Adrenal gland (tissue), 12 donors: ENCODE results near the gene THSD4. TPM values are rescaled to one million over a fixed set of nuclear protein-coding genes. Genes with fewer than 3 reads are reported as not detected.
A peak's percentile ranks its signal among the peaks of the same experiment; 100 is the strongest.

Source experiments
- DNase-seq, 7 donors: peaks; one replicate each; pipeline ENCODE4 v3.0.0-alpha.2; 2019 to 2020
- H3K27ac ChIP-seq, 5 donors: fragments of 200-600 bp; sonication (generic) in 4 of 5; 1 replicate in 3 of 5; 2 replicates in 2 of 5; pipeline versions ENCODE4 v1.5.1 to v1.8.0; 2016 to 2020; ENCODE audit warnings: mild to moderate bottlenecking in 1 of 5
- H3K27me3 ChIP-seq: fragments of 200-600 bp; 2 replicates; pipeline ENCODE4 v1.8.0; 2021
- H3K36me3 ChIP-seq, 2 donors: fragments of 200-600 bp; replicated peaks in 1 of 2; 1 replicate in 1 of 2; 2 replicates in 1 of 2; pipeline versions ENCODE4 v1.5.1 to v1.8.0; 2018 to 2022
- H3K4me1 ChIP-seq, 2 donors: fragments of 200-600 bp; replicated peaks in 1 of 2; 1 replicate in 1 of 2; 2 replicates in 1 of 2; pipeline versions ENCODE4 v1.5.1 to v1.8.0; 2018 to 2021
- H3K4me3 ChIP-seq, 4 donors: fragments of 200-600 bp; sonication (generic) in 3 of 4; one replicate each; pipeline ENCODE4 v1.5.1; 2016 to 2018
- H3K9me3 ChIP-seq, 3 donors: fragments of 200-600 bp; sonication (generic) in 1 of 3; replicated peaks in 1 of 3; 1 replicate in 2 of 3; 2 replicates in 1 of 3; pipeline versions ENCODE4 v1.5.1 to v1.8.0; 2016 to 2021
- CTCF ChIP-seq, 6 experiments: fragments of 450-650 bp in 4 of 6; fragments of 200-600 bp in 2 of 6; sonication (generic) in 1 of 6; IDR thresholded peaks; 1 replicate in 5 of 6; 2 replicates in 1 of 6; pipeline versions ENCODE4 v1.5.1 to v1.8.0; 2016 to 2021; ENCODE audit warnings: antibody characterized with exemption in 6 of 6, mild to moderate bottlenecking in 2 of 6, moderate library complexity in 1 of 6
- POLR2A ChIP-seq, 2 donors: fragments of 450-650 bp; IDR thresholded peaks; one replicate each; pipeline ENCODE4 v1.6.1; 2017; ENCODE audit warnings: antibody characterized with exemption in 2 of 2, mild to moderate bottlenecking in 2 of 2, moderate library complexity in 1 of 2
- WGBS, 4 donors: extraction: QIAGEN DNeasy Blood & Tissue Kit in 2 of 4; methylation state at CpG; one replicate each; pipeline versions ENCODE4 v1.1.5 to v1.1.7; 2013 to 2017; 5-methylcytosine and 5-hydroxymethylcytosine counted together
- intact Hi-C, 2 donors: fragments of 100-400 bp; cut with DNase I; formaldehyde crosslinking; loops; one replicate each; pipeline versions ENCODE4 v1.14.1 to v1.15.0; 2022 to 2023
- polyA plus RNA-seq, 3 donors: library from polyadenylated mRNA; stranded (reverse); fragments of 200-250 nt in 2 of 3; fragments of 350-450 nt in 1 of 3; fragmentation: Illumina TruSeq in 1 of 3; extraction: RNeasy Lipid Tissue Mini Kit (QIAGEN cat#74804) in 1 of 3; gene quantifications; one replicate each; pipeline ENCODE4 v1.2.3, GENCODE V29; 2013 to 2014
- total RNA-seq, 9 donors: library from RNA; depleted of rRNA in 4 of 9; stranded (reverse); fragments of >200 nt in 4 of 9; fragments of 120-200 nt in 1 of 9; fragmentation: NEBNext Ultra II Directional in 1 of 9; extraction: Animal tissue kit (Norgen Biotek cat#: 25700) in 1 of 9; gene quantifications; one replicate each; pipeline versions ENCODE4 v1.1.0 to v1.2.4, GENCODE V29; 2013 to 2023
- donor health status: healthy with polysubstance abuse.
- donor health status: Bipolar disorder and iron deficiency.
- donor health status: DM: yes; HTN: yes; CAD: no.
- donor health status: DM: no; HTN: no; CAD: no.
- donor health status: DM: no; HTN: no; CAD: no.
- donor health status: DM: yes; HTN: yes; CAD: no.

THSD4 gene
- total and polyA plus RNA-seq, 12 donors = 5.3 to 53.2 (median 23.2) TPM

- DNase-seq = no peak
- intact Hi-C loops = loop anchor here in 1 of 2 donors (10.0 kb wide), 1 partner anchor 50 kb away; no protein-coding TSS in a partner anchor
- no peak for TF ChIP-seq POLR2A (IDR thresholded peaks at IDR 0.05)
- TF ChIP-seq CTCF (IDR thresholded peaks at IDR 0.05) = no peak
Observed at GRCh38 chr15:71384501-71384900, 269.2 kb downstream of the THSD4 start.

GRCh38 chr15:71385026-71385425, 269.8 kb downstream of the THSD4 start:
- no peak for TF ChIP-seq CTCF (IDR thresholded peaks at IDR 0.05)
- TF ChIP-seq POLR2A (IDR thresholded peaks at IDR 0.05) = no peak
- DNase-seq = no peak
- Histone ChIP-seq H3K4me1 (peaks cover 0 to 20% of the 10 kb centered on the region in 2 donors), H3K9me3 (no peaks in the 10 kb centered on the region), H3K36me3 (no peaks in the 10 kb centered on the region), H3K27ac (peak overlapping the region in 1 of 5 donors; percentile 2), H3K27me3 (no peaks in the 10 kb centered on the region), H3K4me3 (no peak overlapping the region)
- intact Hi-C loops = loop anchor here (5.0 to 10.0 kb wide), 2 partner anchors 50 to 52 kb away; no protein-coding TSS in a partner anchor
- WGBS, 4 donors = 9 to 23% (median 19%) methylated on average over 4 of the region's 4 CpGs

More at GRCh38 chr15:71384501-71384900, 269.2 kb downstream of the THSD4 start:
- Histone ChIP-seq H3K36me3 (no peaks in the 10 kb centered on the region), H3K27me3 (no peaks in the 10 kb centered on the region), H3K9me3 (no peaks in the 10 kb centered on the region), H3K27ac (no peak overlapping the region), H3K4me1 (peaks cover 0 to 15% of the 10 kb centered on the region in 2 donors), H3K4me3 (no peak overlapping the region)
- WGBS, 4 donors = 91 to 97% (median 95%) methylated on average over 3 of the region's 3 CpGs

- intact Hi-C loops = loop anchor here (5.0 to 10.0 kb wide), 2 partner anchors 49 to 52 kb away; no protein-coding TSS in a partner anchor
- TF ChIP-seq CTCF (IDR thresholded peaks at IDR 0.05) = no peak
- TF ChIP-seq POLR2A (IDR thresholded peaks at IDR 0.05) = no peak
- 15 to 26% (median 25%) methylated on average over 4 of the region's 5 CpGs for WGBS, 4 donors
- no peaks in the 10 kb centered on the region for H3K27me3 ChIP-seq
- H3K4me1 ChIP-seq = peaks cover 0 to 25% of the 10 kb centered on the region in 2 donors
- no peaks in the 10 kb centered on the region for H3K9me3 ChIP-seq
- no peak overlapping the region for H3K4me3 ChIP-seq
- DNase-seq = peak in 1 of 7 donors; percentile 32
- no peaks in the 10 kb centered on the region for H3K36me3 ChIP-seq
- H3K27ac ChIP-seq = peak overlapping the region in 1 of 5 donors; percentile 2
Observed at GRCh38 chr15:71385457-71385856, 270.2 kb downstream of the THSD4 start.

- 63 to 72% (median 71%) methylated on average over 2 of the region's 2 CpGs for WGBS, 4 donors
- Histone ChIP-seq H3K9me3 (no peaks in the 10 kb centered on the region), H3K36me3 (no peaks in the 10 kb centered on the region), H3K27ac (no peak overlapping the region), H3K4me1 (peaks cover 0 to 25% of the 10 kb centered on the region in 2 donors), H3K27me3 (no peaks in the 10 kb centered on the region), H3K4me3 (no peak overlapping the region)
- intact Hi-C loops = loop anchor here (5.0 to 10.0 kb wide), 2 partner anchors 49 to 51 kb away; no protein-coding TSS in a partner anchor
- TF ChIP-seq CTCF (IDR thresholded peaks at IDR 0.05) = no peak
- TF ChIP-seq POLR2A (IDR thresholded peaks at IDR 0.05) = no peak
- DNase-seq = no peak
Observed at GRCh38 chr15:71386005-71386404, 270.7 kb downstream of the THSD4 start.
